HG03558 (cell line): Measurements from ENCODE around the gene RNH1.
A peak's percentile ranks its signal among the peaks of the same experiment; 100 is the strongest.
"Not testable (repeated sequence)": the region's sequence is repeated elsewhere in the genome, so short reads cannot be mapped to it uniquely, and the experiment has no call there.

ENCODE experiments used
- ATAC-seq: cut with Tn5 transposase; IDR thresholded peaks from one replicate; pipeline ENCODE4 v1.9.1; 2021; ENCODE audit warnings: moderate number of reproducible peaks; ENCODE audit not compliant: unreplicated experiment; ENCODE audit errors: extremely low read depth

RNH1 gene

GRCh38 chr11:520428-521176, 13.6 kb upstream of the RNH1 start:
- no peak for ATAC-seq

DNA sequence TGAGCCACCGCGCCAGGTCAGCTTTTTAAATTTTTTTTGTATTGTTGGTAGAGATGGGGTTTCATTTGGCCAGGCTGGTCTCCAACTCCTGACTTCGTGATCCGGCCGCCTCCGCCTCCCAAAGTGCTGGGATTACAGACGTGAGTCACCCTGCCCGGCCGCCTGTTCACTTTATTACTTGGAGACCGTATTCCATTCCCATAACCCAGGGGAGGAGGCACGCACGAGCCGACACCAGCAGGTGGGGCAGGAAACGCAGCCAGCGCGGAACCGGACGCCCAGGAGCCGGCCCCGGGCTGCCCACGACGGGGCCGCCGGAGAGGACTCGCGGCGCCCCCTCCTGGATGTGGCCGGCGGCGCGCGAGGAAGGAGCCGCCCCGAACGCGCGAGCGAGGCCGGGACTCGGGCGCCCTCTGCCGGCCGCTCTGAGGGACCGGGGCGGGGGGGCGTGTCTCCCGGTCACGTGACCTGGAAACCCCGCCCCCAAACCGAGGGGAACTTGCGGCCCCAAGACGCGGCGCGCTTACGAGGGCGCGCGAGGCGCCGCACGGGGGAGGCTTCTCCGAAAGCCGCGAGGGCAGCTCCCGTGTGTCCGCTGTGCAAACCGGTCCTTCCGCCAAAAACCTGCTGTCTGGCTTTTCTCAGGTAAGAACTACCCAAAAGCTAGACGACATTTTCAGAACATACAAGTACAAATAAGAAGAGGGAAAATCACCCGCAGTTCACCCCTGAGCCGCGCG, 11.6 kb upstream of the RNH1 start:
- ATAC-seq, result no peak

GRCh38 chr11:516918-517685, 10.1 kb upstream of the RNH1 start:
- ATAC-seq, result not testable (repeated sequence)

DNA sequence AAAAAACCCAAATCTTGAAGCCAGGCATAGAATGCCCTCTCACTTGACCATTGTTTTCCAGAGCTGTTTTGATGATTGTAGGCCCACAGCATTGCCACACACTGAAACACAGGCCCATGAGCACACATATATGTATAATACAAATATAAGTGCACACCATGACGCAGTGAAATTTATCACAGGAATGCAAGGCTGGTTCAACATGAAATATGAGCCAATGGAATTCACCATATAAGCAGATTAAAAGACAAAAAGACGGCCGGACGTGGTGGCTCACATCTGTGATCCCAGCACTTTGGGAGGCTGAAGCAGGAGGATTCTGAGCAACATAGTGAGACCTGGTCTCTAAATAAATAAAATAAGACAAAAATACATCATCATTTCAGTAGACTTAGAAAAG, 9.4 kb upstream of the RNH1 start:
- no peak for ATAC-seq

- ATAC-seq, result no peak
Measured at GRCh38 chr11:515131-515530, 8.1 kb upstream of the RNH1 start.

- no peak for ATAC-seq
Measured at GRCh38 chr11:514606-515005, 7.6 kb upstream of the RNH1 start.

GRCh38 chr11:512761-513595, 5.9 kb upstream of the RNH1 start:
- ATAC-seq, result no peak

GRCh38 chr11:508956-509355, 1.9 kb upstream of the RNH1 start:
- no peak for ATAC-seq

DNA sequence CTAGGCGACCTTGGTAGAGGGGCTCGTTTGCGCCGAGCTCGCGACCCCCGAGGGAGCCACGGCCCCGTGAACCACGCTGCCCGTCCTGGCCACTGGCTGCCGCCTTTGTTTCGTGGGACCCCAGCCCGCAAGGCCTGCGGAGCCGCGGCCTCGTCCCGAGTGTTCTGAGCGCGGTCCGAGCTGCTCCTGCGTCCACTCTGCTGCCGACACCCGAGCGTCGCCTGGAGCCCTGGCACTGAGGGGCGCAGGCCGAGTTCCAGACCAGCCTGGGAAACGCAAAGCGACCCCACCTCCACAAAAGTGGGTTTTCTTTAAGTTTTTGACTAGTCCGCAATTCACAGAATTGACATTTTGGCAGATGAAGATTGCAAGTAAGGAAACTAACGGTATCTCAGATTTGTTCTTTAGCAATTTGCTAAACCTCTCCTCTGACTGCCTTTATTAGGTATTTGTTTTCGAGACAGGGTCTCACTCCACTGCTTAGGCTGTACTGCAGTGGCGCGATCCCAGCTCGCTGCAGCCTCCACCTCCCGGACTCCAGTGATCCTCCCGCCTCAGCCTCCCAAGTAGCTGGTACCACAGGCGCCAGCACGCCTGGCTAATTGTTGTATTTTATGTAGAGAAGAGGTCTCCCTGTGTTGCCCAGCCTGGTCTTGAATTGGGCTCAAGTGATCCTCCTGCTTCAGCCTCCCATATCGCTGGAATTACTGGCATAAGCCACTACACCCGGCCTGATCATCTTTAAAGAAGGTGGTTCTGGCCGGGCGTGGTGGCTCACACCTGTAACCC, 879 bp upstream of the RNH1 start:
- ATAC-seq, result no peak

DNA sequence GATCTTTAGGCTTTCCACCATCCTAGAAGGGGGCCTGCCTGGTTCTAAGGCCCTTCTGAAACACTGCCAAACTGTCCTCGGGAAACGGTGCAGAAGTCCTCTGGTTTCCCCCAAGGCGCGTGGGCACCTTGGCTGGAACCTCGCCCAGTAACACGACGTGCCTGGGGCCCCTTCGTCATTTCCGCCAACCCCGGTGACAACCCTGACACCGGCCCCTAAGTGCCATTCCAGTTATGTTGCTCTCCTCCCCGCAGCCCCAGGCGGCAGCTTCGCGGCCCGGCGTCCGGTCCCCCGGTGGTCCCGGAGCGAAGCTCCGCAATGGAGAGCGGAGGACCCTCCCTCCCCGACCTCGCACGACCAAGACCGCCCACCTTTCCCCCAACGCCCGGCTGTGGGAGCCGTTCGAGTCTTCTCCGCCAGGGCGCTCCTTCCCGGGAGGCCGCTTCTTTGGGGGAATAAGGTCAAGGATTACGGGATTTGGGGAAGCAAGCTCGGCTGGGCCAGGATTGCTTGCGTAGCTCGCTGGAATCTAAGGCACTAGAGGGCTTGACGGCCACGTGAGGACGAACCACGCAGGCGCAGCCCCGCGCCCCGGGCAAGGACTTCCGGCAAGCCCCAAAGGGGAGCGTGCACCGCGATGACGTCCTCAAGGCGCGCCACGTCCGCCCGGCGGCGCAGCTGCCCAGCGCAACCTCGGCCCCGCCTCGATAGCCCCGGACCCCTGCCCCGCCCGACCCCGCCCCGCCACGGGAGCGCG, 626 bp downstream of the RNH1 start:
- ATAC-seq, result peak; percentile 53

DNA sequence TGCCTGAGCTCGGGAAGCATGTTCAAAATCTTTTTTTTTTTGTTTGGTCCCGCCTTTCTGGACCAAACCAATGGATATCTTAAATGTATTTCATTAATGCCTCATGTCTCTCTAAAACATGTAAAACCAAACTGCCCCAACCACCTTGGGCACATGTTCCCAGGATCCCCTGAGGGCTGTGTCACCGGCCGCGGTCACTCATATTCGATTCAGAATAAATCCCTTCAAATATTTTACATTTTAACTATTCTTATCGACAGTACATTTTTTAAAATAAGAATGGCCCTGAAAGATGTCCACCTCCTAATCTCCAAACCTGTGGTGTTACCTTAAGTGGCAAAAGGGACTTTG, 2.1 kb downstream of the RNH1 start:
- no peak for ATAC-seq

DNA sequence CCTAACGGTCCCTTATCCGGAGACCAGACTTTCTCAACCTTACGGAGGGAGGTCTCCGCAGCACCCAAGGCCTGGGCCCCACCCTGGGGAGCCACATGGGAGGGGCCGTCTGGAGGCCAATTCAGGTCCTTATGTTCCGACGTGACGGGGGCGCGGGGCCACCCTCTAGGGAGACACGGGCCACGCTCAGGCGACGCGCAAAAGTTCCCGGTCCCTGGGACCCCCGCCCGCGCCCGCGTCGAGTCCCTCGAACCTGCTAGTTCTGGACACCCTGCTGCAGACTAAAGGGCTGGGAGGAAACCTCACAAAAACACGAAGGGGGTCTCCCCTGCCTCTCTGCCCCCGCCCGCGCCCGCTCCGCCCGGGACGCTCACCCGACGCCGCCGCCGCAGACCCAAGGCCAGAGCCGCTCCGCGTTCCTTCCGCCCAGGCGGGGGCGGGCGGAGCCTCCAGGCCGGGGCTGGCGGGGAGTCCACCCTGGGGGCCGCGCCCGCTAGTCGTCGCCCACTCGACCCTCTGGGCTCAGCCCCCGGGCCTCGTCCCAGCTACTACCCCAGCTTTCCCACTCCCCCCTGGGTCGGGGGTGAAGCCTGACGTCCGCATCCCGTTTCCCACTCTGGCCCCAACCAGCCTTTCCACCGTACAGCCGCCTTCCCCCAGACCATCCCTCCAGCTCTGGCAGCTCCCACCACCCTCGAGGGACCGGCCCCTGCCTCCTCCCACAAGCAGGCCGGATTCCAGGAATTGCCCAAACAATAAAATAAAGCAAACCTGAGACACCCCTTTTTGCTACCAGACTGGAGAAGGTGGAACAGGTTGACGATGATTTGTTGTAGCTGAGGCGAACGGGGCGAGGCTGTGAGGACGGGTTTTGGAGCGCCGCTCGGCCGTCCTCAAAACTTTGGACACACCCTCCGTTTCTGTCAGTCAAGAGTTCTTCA, 2.7 kb downstream of the RNH1 start:
- ATAC-seq, result no peak

- ATAC-seq, result no peak
Measured at GRCh38 chr11:503179-503981, 3.7 kb downstream of the RNH1 start.

GRCh38 chr11:502288-503178, 4.5 kb downstream of the RNH1 start:
- no peak for ATAC-seq

GRCh38 chr11:501683-502287, 5.3 kb downstream of the RNH1 start:
- no peak for ATAC-seq
